ENCODE results near the gene IDUA.

The IDUA gene

DNA sequence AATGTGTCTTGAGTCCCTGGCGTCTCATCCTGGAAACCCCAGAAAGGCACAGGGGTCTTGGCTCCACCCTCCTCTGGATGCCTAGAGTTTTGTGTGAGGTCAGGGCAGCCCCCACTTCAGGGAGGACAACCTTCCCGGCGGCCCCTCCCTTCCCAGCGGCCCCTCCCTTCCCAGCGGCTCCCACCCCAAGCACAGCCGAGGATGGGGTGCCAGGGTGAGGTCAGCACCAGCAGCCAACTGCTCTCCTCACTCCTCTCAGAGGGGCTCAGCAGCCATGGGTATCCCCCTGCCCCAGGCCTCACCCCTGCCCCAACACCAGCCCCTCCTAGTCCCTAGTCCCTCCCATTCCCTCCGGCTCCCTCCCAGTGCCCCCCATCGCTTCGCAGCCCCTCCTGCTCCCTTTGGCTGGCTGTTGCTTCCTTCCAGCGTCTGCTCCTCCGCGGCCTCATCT, 30.9 kb upstream of the IDUA start:
- in situ Hi-C loops (cut with MboI; ENCODE audit: low sequenced_read_pairs): no loop called here

- in situ Hi-C loops (cut with MboI; ENCODE audit: low sequenced_read_pairs): no loop called here
Measured at GRCh38 chr4:956531-957230, 30.2 kb upstream of the IDUA start.

DNA sequence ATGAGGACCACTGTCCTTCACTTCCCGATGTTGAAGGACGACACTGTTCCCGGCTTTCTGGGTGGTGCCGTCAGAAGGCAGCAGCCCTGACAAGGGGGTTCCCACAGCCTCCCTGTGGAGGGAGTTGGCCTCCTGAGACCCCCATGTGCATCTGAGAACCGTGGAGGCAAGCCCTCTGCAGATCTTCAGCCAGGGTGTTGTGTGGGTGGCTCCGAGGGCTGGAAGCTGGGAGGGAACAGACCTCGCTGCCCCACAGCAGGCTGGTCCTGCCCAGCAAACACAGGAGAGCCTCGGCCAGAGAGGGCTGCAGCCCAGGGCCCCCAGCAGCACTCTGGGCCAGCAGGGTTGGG, 29.6 kb upstream of the IDUA start:
- in situ Hi-C loops (cut with MboI; ENCODE audit: low sequenced_read_pairs): no loop called here

- in situ Hi-C loops (cut with MboI; ENCODE audit: low sequenced_read_pairs): no loop called here
Measured at GRCh38 chr4:957581-958313, 29.1 kb upstream of the IDUA start.

- in situ Hi-C loops (cut with MboI; ENCODE audit: low sequenced_read_pairs): no loop called here
Measured at GRCh38 chr4:958314-958665, 28.6 kb upstream of the IDUA start.

GRCh38 chr4:958696-959337, 28.0 kb upstream of the IDUA start:
- in situ Hi-C loops (cut with MboI; ENCODE audit: low sequenced_read_pairs): no loop called here

GRCh38 chr4:959338-960139, 27.3 kb upstream of the IDUA start:
- in situ Hi-C loops (cut with MboI; ENCODE audit: low sequenced_read_pairs): no loop called here

DNA sequence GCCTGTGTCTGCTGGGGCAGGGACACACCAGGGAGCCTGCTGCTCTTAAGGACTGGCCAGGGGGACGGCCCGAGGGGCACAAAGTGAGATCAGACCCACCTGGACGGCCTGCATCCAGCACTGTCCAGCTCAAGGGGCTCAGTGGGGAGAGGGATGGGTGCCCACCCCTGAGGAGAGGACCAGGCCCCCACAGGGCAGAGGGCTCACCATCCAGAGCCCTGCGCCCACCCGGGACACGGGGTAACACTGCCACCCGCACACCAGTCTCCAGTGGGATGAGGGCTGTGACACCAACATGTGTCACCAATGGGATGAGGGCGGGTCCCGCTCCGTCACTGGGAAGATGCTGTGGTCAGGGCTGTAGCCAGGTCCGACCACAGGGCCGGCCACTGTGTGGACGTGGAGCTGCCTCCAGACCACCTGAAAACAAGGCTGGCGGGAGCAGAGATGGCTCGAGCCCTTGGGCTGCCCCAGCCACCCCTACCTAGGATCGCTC, 26.7 kb upstream of the IDUA start:
- in situ Hi-C loops (cut with MboI; ENCODE audit: low sequenced_read_pairs): no loop called here

GRCh38 chr4:960636-961350, 26.1 kb upstream of the IDUA start:
- in situ Hi-C loops (cut with MboI; ENCODE audit: low sequenced_read_pairs): no loop called here

- in situ Hi-C loops (cut with MboI; ENCODE audit: low sequenced_read_pairs): no loop called here
Measured at GRCh38 chr4:961351-962230, 25.3 kb upstream of the IDUA start.

GRCh38 chr4:962231-963208, 24.3 kb upstream of the IDUA start:
- in situ Hi-C loops (cut with MboI; ENCODE audit: low sequenced_read_pairs): no loop called here

- in situ Hi-C loops (cut with MboI; ENCODE audit: low sequenced_read_pairs): no loop called here
Measured at GRCh38 chr4:963276-964225, 23.3 kb upstream of the IDUA start.

DNA sequence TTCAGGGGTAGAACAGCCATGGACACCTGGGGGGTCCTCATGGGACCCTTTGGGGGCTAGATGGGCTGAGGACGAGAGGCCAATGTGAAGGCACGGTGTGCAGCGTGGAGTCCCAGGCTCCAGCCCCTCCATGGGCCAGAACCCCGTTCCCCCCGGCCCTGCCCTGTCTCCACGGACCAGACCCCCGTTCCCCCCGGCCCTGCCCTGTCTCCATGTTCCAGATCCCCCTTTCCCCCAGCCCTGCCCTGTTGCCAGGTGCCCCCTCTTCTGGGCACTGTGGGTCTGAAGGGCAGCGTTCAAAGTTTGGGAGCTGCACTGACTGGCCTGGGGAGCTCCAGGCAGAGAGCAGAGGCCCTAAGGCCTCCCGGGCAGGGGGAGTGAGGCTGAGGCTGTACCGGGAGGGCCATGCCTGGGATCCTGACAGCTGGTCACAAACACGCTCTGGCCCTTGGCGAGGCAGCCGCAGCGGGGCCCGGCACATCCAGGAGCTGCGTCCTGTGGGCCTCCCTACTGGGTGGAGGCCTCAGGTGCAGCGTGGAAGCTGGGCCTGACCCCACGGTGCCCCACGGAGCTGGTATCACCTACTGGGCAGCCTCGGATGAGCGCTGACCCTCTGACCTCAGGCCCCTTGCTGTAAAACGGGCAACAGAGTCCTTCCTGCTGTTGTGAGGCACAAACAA, 22.4 kb upstream of the IDUA start:
- in situ Hi-C loops (cut with MboI; ENCODE audit: low sequenced_read_pairs): no loop called here

GRCh38 chr4:965048-965765, 21.6 kb upstream of the IDUA start:
- in situ Hi-C loops (cut with MboI; ENCODE audit: low sequenced_read_pairs): no loop called here

- in situ Hi-C loops (cut with MboI; ENCODE audit: low sequenced_read_pairs): no loop called here
Measured at GRCh38 chr4:965766-966134, 21.1 kb upstream of the IDUA start.
